D721Med (cell line): Measurements from ENCODE around the gene BOLL.

Source experiments
- DNase-seq: peaks from one replicate; pipeline ENCODE4 v3.0.0; 2011; ENCODE audit warnings: low spot score; ENCODE audit not compliant: insufficient read length
- FAIRE-seq: peaks from 2 replicates; lab custom pipeline; 2011; peaks lifted over from hg19 to GRCh38; lab: Jason Lieb, UNC
- TF ChIP-seq, protein P1 (sequence below): IDR thresholded peaks from 2 replicates; pipeline ENCODE4 v1.5.1; 2012; ENCODE audit warnings: mild to moderate bottlenecking, control low read depth; ENCODE audit not compliant: insufficient read depth; ENCODE audit errors: missing control alignments

BOLL gene

DNA sequence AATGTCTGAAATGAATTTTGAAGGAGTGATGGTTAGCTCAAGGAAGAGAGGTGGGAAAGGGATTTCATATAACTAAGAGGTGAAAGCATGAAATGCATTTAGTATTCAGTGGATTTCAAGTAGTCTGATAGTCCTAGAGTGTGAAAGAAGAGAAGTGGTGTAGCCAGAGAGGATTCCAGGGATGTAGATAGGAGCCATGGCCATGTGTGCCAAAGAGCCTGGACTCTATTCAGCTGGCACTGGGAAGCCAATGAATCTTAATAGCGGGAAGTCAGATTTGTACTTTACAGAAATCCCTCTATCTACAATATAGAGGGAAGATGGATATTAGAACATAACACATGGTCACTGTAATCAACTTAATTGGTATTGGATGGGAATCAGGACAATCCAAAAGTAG lies 8.3 kb upstream of the BOLL start:
- DNase-seq (no peak), FAIRE-seq (no peak)
- TF ChIP-seq, protein P1, sequence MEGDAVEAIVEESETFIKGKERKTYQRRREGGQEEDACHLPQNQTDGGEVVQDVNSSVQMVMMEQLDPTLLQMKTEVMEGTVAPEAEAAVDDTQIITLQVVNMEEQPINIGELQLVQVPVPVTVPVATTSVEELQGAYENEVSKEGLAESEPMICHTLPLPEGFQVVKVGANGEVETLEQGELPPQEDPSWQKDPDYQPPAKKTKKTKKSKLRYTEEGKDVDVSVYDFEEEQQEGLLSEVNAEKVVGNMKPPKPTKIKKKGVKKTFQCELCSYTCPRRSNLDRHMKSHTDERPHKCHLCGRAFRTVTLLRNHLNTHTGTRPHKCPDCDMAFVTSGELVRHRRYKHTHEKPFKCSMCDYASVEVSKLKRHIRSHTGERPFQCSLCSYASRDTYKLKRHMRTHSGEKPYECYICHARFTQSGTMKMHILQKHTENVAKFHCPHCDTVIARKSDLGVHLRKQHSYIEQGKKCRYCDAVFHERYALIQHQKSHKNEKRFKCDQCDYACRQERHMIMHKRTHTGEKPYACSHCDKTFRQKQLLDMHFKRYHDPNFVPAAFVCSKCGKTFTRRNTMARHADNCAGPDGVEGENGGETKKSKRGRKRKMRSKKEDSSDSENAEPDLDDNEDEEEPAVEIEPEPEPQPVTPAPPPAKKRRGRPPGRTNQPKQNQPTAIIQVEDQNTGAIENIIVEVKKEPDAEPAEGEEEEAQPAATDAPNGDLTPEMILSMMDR: no peak

DNA sequence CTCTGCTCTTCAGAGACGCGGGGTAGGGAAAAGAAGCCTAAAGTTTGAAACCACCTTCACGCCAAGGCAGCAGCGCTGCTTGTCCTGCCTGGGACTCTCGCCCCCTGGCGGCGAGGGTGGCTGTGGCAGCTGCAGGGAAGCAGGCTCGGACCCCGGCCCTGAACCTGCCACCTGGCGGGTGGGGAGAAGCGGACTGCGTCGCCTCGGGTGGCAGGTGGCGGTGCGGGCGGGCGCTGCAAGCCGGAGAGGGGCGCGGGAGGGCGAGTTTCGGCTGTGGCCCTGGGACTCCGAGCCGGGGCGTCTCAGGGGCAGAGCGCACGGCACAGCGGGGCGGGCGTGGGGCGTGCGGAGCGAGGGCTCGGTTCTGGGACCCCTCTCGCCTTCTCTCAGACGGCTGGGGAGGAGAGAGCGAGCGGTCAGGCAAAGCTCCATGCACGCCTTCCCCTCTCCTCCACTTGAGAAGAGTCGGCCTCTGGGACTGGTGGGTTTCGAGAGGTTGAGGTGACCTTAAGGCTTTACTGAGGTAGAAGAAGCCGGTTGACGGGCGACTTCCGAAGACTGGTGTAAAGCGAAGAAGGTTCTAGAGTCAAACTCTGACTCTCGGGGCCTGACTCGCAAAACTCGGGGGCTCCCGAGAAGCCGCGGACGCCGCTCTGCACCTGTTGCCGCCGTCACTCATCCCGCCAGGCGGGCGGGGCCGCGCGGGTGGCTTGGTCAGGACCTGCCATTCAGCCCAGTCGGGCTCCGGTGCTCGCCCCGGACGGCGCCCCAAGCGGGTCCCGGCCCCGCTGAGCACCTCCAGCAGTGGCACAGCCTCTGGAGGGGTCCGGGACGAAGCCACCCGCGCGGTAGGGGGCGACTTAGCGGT lies 1.1 kb upstream of the BOLL start:
- no peak for DNase-seq

DNA sequence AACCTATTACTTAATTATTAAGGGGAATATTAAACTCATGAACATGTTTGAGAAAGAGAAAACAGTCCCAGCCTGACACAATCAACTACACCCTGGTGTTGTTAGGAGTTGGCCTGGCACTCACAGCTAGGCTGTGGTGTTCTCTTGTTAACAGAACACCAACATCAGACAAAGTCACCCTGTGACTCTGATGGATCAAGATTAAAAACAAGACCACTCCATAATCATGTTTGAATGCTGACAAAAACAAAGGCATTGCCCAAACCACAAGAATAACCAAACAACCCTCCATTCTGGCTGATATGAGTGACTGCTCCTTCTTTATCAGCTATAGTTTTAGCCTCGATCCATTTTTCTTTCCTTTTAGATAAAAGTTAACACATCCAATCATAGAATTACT lies 3.0 kb downstream of the BOLL start:
- DNase-seq (no peak), FAIRE-seq (no peak)
- TF ChIP-seq, protein P1: no peak

More for the DNA sequence above, 1.1 kb upstream of the BOLL start:
- TF ChIP-seq, protein P1: no peak
- no peak for FAIRE-seq

DNA sequence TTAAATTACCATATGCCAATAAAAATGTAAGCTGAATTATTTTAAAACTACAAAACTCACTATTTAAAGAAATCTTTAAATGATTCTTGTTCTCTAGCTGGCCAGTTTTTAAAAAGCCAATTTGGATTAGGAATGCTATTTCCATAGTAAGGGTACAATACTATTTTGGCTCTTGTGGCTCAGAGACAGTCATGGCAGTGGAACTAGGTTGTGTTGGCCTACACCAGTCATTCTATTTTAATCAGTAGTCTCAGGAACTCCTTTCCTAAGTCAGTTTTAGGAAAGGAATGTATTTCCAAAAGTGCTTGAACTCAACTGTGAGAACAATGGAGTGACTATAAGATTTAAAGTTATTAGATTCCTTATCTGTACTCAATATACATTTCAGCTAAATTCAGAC lies 5.9 kb downstream of the BOLL start:
- TF ChIP-seq, protein P1: no peak
- no peak for DNase-seq
- no peak for FAIRE-seq

DNA sequence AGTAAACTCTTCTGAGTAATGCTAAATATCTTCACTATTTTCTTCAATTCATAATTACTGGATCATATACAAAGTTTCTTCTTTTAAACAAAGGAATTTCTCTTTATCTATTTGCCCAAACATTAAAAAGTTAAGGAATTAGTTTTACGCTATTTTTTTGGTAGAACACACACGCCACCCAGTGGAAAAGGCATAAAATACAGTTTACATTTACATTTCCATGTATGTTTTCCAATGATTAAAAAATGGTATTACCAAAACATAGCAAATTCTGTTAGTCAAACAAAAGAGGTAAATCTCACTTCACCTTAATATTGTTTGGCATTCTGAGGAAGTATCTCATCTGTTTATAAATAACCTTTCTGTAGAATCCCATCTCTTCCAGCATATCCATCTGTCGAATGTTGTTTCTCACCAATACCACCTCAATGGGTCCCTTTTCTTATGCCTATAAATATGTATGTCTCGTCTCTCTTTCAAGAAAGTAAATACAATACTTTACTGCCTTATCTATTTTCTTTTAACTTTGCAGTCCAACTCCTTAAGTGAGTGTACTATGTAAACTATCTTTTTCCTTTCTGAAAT lies 7.2 kb downstream of the BOLL start:
- DNase-seq (no peak), FAIRE-seq (peak; percentile 93)
- TF ChIP-seq, protein P1: peak; percentile 91

DNA sequence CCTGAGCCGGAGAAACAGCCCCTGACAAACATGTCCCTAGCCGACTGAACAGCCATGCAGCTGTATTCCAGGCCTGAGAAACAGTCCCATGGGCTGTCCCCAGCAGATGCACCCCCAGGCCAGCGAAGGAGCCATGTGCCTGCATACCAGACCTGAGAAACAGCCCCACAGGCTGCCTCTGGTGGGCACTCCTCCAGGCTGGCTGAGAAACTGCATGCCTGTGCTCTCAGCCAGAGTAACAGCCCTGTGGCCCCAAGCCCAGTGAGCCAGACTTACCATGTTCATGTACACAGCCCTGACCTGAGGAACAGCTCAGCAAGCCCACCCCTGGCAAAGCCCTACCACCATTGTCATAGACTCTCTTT lies 24.8 kb downstream of the BOLL start:
- DNase-seq: no peak
- FAIRE-seq: no peak
- TF ChIP-seq, protein P1: no peak
